Panc1 (cell line): ENCODE results near the gene ENPP3. TPM values are rescaled to one million over a fixed set of nuclear protein-coding genes. Genes with fewer than 3 reads are reported as not detected.

Experiments
- ATAC-seq: fragments of 200-7000 bp; cut with Tn5 transposase; 2 replicates; pipeline ENCODE4 v1.9.1; 2020; ENCODE audit warnings: mild to moderate bottlenecking, moderate library complexity
- BruUV-seq: library from RNA; stranded (reverse); fragments of 400-500 nt; replicated peaks from 2 replicates; lab custom pipeline; 2021; lab: Mats Ljungman, UMichigan
- CTCF ChIA-PET: fragments of 300-600 bp; sonication (Branson Sonifier 250); formaldehyde crosslinking; loops from one replicate; lab custom pipeline; 2022; ENCODE audit warnings: antibody characterized with exemption; lab: Charles Lee
- POLR2A ChIA-PET: fragments of 300-600 bp; sonication (Branson Sonifier 250); formaldehyde crosslinking; loops from one replicate; lab custom pipeline; 2022; ENCODE audit warnings: antibody characterized with exemption; lab: Charles Lee
- DNase-seq: peaks from one replicate; pipeline ENCODE4 v3.0.0-alpha.2; 2010; ENCODE audit warnings: low read depth, low spot score
- H3K27ac ChIP-seq: 2 replicates; pipeline ENCODE4 v1.5.1; 2011; ENCODE audit warnings: mild to moderate bottlenecking, low read length, inconsistent platforms
- H3K27me3 ChIP-seq: fragments of 200-500 bp; sonication (Bioruptor generic); 2 replicates; pipeline ENCODE4 v1.6.0; 2014; ENCODE audit warnings: low read length, inconsistent platforms; ENCODE audit not compliant: control insufficient read depth, insufficient read depth
- H3K36me3 ChIP-seq: fragments of 200-500 bp; sonication (Bioruptor generic); 2 replicates; pipeline ENCODE4 v1.5.1; 2014; ENCODE audit warnings: inconsistent platforms, mild to moderate bottlenecking, low read length, moderate library complexity; ENCODE audit not compliant: control insufficient read depth, insufficient read depth
- H3K4me1 ChIP-seq: 2 replicates; pipeline ENCODE4 v1.5.1; 2011; ENCODE audit warnings: inconsistent platforms, mild to moderate bottlenecking, low read length, moderate library complexity; ENCODE audit not compliant: control insufficient read depth, insufficient read depth
- H3K4me3 ChIP-seq, 2 experiments: 2 replicates each; pipeline ENCODE4 v1.5.1; 2011 to 2012; ENCODE audit warnings: low read depth in 2 of 2, low read length in 2 of 2, mild to moderate bottlenecking in 2 of 2, inconsistent platforms in 1 of 2, moderate library complexity in 1 of 2
- H3K9me3 ChIP-seq: fragments of 200-500 bp; sonication (Bioruptor generic); 2 replicates; pipeline ENCODE4 v1.5.1; 2014; ENCODE audit warnings: low read depth, mild to moderate bottlenecking, inconsistent platforms, low read length, moderate library complexity; ENCODE audit not compliant: control insufficient read depth, insufficient read depth
- CTCF ChIP-seq: fragments of 450-650 bp; IDR thresholded peaks from 2 replicates; pipeline ENCODE4 v1.5.1; 2017; ENCODE audit warnings: mild to moderate bottlenecking
- POLR2AphosphoS5 ChIP-seq: IDR thresholded peaks from 2 replicates; pipeline ENCODE4 v1.6.1; 2012; ENCODE audit warnings: mild to moderate bottlenecking, low read depth, low read length, moderate library complexity
- REST ChIP-seq, 2 experiments: IDR thresholded peaks; 2 replicates each; pipeline ENCODE4 v1.6.1; 2011 to 2012; ENCODE audit warnings: low read depth in 2 of 2, control low read depth in 1 of 2, low read length in 1 of 2, mild to moderate bottlenecking in 1 of 2, moderate library complexity in 1 of 2; ENCODE audit not compliant: insufficient read depth in 1 of 2
- SIN3A ChIP-seq: IDR thresholded peaks from 2 replicates; pipeline ENCODE4 v1.6.1; 2012; ENCODE audit warnings: low read depth, mild to moderate bottlenecking, low read length, moderate library complexity, borderline replicate concordance; ENCODE audit not compliant: insufficient read depth
- TCF7L2 ChIP-seq: IDR thresholded peaks from 2 replicates; pipeline ENCODE4 v1.6.1; 2011; ENCODE audit warnings: mild to moderate bottlenecking, low read depth, low read length, inconsistent platforms
- in situ Hi-C: cut with HindIII; loops from 2 replicates; pipeline ENCODE4 v1.10.0; 2016; ENCODE audit warnings: low sequenced_read_pairs, low pct_unique_long_range_greater_than_20kb
- intact Hi-C: fragments of 100-400 bp; cut with micrococcal nuclease; formaldehyde crosslinking; loops from one replicate; pipeline ENCODE4 v1.10.0; 2022; ENCODE audit not compliant: unreplicated experiment
- total RNA-seq: library from RNA; stranded (reverse); gene quantifications from one replicate; pipeline ENCODE4 v1.2.1, GENCODE V29; 2021; ENCODE audit not compliant: unreplicated experiment

Gene ENPP3
- total RNA-seq, 1 experiment from 2014 or later, result not detected

GRCh38 chr6:131729550-131729949 is 92.4 kb downstream of the ENPP3 start:
- ATAC-seq, result no peak

GRCh38 chr6:131730264-131730663 is 93.2 kb downstream of the ENPP3 start:
- ATAC-seq, result no peak
- no peak for TF ChIP-seq REST (IDR thresholded peaks at IDR 0.05; ENCODE audit: insufficient read depth in 1 of 2, low read depth in 2 of 2, low read length in 1 of 2)
- in situ Hi-C loops, result no loop called here
- intact Hi-C loops, result no loop called here
- CTCF ChIA-PET, result no interaction called here
- no TSS peak for BruUV-seq
- Histone ChIP-seq H3K4me3 (no peak overlapping the region), H3K27ac (no peak overlapping the region), H3K36me3 (no peaks in the 10 kb centered on the region), H3K27me3 (no peaks in the 10 kb centered on the region), H3K4me1 (no peaks in the 10 kb centered on the region), H3K9me3 (no peaks in the 10 kb centered on the region)
- POLR2A ChIA-PET, result no interaction called here
- no peak for DNase-seq

More at GRCh38 chr6:131729550-131729949, 92.4 kb downstream of the ENPP3 start:
- in situ Hi-C loops (no loop called here), intact Hi-C loops (no loop called here)
- no peaks in the 10 kb centered on the region for H3K4me1 ChIP-seq
- TF ChIP-seq CTCF, result no peak
- TF ChIP-seq REST (IDR thresholded peaks at IDR 0.05; ENCODE audit: insufficient read depth in 1 of 2, low read depth in 2 of 2, low read length in 1 of 2), result no peak
- TF ChIP-seq POLR2AphosphoS5, result no peak
- TF ChIP-seq TCF7L2, result no peak
- TF ChIP-seq SIN3A, result no peak
- no peaks in the 10 kb centered on the region for H3K9me3 ChIP-seq
- ChIA-PET POLR2A (no interaction called here), CTCF (no interaction called here)
- DNase-seq, result no peak
- BruUV-seq, result no TSS peak
- H3K4me3 ChIP-seq, result no peak overlapping the region
- H3K36me3 ChIP-seq, result no peaks in the 10 kb centered on the region
- no peak overlapping the region for H3K27ac ChIP-seq
- no peaks in the 10 kb centered on the region for H3K27me3 ChIP-seq
